ENCODE data around the gene CIZ1.
A peak's percentile ranks its signal among the peaks of the same experiment; 100 is the strongest.

CIZ1 gene

DNA sequence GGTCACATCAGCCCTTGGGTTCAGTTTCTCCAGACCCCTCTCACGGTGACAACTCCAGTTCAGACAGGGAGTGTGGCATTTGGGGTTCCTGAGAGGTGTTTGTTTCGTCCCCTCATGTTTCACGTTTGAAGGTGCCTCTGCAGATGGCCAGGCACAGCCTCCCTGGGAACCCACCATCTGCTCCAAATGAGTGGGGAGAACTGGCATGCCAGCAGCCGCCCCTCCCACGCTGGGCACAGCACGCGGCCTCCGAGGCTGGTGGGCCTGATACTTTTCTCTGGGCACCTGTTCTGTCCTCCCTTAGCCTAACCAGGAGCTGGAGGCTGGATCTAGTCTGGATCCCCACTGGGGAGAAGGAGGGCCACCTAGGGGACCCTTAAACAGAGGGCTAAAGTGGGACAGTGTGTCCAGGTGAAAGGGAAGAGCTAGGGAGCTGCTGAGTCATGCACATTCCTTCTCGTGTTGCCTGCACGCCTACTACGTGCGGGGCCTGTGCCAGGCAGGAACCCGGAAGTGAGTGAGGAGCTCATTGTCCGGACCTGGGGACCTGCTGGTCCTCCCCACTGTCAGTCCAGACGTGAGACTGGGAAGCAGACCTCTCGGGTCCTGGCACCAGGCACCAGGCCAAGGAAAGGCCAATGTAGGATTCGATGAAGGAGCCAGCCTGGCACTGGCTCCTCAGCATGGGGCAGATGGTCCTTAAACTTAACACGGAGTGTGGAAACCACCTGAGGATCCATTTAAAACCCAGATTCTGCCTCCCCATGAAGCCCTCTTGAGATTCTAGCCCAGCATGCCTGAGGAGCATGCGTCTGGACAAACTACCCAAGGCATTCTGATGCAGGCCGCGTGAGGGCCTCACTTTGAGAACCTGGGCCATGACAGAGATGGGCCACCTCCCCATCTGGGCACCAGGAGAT is 23.5 kb upstream of the CIZ1 start:
- DNase-seq = no peak

DNA sequence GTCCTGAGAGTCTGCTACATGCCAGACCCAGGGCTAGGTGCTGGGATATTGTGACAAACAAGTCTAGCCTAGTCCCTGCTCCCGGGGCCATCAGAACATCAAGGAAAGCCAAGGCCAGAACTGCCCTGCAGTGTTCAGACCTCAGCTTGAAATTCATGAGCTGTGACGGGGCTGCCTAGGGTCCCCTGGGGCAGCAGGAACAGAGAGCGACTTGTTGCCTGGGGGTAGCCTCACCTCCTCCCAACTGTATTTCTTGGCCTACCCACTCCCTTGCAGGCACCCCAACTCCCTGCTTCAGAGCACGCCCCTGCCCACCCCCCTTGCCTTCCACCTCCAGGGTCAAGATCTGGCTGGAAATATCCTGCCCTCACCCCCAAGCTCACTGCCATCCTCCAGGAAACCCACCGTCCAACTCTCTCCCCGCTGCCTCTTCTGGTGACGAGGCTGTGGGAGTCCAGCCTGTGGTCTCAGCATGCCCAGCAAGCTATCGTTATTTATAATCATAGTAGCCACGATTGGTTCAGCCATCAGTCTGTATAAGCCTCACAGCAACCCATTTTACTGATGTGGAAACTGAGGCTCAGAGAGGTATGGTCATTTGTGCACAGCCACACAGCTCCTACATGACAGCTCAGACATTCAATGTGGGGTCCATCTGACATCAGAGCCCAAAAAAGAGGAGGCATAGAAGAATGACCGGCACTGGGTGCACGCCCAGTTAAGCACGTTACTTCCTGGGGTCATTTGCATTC is 22.6 kb upstream of the CIZ1 start:
- no peak for DNase-seq

- DNase-seq = no peak
Measured at GRCh38 chr9:128211981-128212281, 20.6 kb upstream of the CIZ1 start.

DNA sequence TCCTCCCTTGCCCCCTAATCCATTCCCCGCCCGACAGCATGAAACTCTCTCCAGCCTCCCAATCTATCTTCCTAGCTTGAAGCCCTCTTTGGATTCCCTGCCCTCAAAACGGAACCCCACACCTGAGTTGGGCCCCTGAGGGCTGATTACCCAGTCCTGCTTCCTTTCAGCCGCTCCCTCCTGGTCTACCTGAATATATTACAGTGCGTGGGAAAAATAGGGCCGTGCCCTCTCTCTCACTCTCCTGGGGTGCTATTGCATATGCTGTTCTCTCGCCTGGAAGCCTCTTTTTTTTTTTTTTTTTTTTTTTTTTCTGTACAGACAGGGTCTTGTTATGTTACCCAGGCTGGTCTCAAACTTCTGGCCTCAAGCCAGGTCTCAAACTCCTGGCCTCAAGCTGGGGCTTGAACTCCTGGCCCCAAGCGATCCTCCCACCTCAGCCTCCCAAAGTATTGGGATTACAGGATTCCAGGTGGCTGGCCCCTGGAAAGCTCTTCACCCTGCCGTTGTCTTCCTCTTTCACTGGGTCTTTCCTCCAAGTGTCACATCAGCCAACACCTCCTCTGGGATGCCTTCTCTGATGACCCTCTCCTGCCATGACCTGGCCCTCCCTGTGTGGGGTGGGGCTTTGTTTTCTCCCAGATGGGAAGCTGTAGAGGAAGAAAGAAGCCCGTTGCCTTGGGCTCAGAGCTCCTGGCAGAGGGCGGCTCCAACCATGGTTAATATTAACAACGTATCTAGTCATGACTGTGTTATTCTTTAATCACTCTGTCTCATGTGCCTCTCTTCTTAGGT is 20.0 kb upstream of the CIZ1 start:
- no peak for DNase-seq

GRCh38 chr9:128208946-128209669 is 17.7 kb upstream of the CIZ1 start:
- no peak for DNase-seq

GRCh38 chr9:128208386-128208785 is 17.0 kb upstream of the CIZ1 start:
- DNase-seq = no peak

DNA sequence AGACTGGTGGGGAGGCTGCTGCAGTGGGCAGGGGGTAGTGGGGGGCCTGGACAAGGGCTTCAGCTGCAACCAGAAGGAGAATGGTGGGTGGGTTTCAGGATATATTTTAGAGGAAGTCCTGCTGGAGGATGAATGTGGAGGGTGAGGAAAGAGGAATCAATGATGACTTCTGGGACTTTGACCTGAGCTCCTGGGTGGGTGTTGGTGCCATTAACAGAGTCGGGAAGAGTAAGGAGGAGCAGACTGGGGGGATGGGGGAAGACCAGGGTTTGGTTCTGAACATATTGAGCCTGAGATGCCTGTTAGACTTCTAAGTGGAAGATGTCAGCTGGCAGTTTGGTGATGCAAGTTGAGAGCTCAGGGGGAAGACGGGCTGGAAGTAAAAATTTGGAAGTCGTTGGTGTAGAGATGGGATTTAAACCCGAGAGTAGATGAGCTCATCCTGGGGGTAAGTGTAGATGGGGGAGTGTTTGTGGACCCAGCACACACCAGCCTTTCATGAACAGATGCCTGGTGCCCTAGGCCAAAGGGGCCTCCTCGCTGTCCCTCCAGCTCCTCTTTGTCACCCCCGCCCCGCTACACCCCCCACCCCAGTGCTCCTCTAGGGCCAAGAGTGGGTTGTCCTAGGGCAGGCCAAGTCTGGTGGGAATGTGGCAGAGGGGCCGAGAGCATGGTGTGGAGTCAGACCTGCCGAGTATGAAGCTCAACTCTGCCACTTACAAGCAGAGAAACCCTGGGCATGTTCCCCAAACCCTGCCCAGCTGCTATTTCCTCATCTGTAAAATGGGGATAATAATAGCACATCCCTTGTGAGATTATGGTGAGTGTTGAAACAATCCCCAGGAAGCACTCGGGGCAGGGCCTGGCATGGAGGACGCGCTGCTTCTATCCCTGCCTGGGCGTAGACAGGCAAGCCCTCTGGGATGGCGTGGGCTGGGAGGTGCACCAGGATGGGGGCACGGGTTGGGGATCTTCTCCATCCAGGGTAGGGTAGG is 15.8 kb upstream of the CIZ1 start:
- peak; percentile 20 to 29 for DNase-seq

- no peak for DNase-seq
Measured at GRCh38 chr9:128206484-128206883, 15.1 kb upstream of the CIZ1 start.

DNA sequence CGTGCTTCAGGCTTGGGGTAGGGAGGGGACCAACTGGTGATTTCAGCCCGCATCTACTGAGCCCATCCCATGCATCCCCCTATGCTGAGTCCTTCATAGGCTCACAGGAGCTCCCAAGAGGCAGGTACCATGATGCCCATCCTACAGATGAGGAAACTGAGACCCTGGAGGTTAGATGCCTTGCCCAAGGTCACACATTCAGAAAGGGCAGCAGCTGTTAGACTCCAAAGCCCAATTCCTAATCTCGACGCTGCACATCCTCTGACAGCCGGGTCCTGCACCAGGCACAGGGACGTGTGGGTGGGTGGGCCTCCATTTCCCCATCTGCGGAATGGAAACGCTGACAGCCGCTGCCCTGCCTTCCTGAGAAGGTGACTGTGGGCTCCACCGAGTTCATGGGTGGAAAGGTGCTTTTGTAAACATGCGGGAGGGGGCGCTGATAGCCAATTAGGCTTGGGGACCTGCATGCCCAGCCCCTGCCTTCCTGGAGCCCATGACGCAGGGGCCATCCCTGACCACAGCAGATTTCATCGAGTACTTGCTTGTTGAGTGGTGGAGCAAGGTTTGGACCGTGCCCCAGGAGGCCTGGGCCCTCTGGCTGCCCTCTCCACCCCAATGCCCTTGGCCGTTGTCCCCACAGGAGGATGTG is 14.0 kb upstream of the CIZ1 start:
- DNase-seq = no peak

DNA sequence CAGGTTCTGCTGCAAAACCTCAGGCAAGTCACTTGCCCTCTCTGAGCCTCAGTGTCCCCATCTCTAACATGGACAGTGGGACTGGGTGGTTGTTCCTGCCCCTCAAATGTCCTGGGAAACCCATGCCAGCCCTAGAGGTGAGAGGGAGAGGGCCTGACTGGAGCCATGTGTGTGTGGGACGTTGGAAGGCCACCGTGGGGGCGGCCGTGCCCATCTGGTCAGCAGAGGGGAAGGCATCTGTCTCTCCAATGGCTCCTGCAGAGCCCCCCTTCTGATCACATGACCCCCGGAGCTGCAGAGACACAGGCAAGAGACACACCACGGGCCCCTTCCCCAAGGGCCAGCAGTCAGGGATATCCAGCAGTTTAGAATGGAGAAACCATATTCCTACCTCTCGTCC is 13.5 kb upstream of the CIZ1 start:
- no peak for DNase-seq

GRCh38 chr9:128203707-128204551 is 12.6 kb upstream of the CIZ1 start:
- peak in 1 of 2 donors; percentile 6 for DNase-seq

- DNase-seq = peak; percentile 36 to 69
Measured at GRCh38 chr9:128203024-128203706, 11.8 kb upstream of the CIZ1 start, which contains the start of gene DNM1. DNM1 (plus strand) TSS chr9:128203379; CDS start chr9:128203471, 92 bp downstream.

DNA sequence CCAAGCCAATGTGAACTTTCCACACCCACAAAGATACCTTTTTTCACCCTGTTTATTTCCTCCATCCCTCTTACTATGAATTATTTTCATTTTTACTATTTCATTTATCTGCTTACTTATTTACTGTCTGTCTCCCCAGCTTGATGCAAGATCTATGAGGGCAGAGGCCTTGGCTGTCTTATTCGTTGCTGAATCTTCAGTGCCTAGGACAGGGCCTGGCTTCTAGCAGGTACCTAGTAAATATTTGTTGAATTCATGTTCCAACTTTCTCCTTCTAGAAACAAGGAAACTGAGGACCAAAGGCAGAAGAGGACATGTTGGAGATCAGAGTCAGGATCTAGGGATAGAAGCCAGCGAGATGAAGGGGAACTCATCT is 11.3 kb upstream of the CIZ1 start:
- no peak for DNase-seq

DNA sequence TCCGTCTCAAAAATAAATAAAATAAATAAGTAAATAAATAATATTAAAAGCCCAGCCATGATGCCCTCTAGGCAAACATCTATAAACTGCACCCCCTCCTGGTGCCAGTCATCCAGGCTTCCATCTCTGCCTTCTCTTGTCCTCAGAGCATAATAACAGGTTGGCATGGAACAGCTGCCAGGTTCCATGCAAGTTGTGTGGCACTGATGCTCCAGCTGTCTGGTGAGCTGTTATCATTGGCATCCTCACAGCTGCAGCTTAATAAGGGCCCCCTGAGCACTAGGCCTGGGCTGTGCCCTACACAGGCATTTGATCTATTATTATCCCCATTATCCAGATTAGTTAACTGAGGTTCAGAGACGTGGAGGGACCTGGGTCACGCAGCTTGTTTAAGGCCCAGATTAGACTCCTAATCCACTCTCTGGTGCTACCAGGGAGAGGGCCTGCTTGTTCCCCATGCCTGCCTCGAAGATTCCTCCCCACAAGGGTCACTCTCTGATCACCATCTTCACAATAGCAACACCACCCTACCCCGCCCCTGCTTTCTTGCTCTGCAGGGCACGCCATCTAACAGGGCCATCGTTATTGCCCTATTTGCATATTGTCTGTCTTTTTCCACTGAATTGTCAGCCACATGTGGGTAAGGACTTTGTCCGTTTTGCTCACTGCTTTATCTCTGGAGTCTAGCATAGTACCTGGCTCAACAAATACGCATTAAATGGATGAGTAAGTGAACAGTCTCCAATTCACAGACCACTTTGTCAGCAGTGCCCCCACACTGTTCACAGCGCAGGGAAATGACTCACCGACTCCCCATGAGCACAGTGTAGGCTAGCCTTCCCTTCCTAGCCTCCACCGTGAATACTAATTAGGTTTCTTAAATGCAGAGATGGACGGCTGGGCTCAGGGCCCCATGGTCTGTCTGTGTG is 10.3 kb upstream of the CIZ1 start:
- DNase-seq = no peak

GRCh38 chr9:128193469-128194096 is 2.2 kb upstream of the CIZ1 start:
- no peak for DNase-seq

GRCh38 chr9:128192601-128193371 is 1.4 kb upstream of the CIZ1 start:
- DNase-seq = peak; percentile 75 to 79
